T-helper 17 cell (primary cell): ENCODE data around the gene SPRTN. TPM values are rescaled to one million over a fixed set of nuclear protein-coding genes. Genes with fewer than 3 reads are reported as not detected.

Experiments
- ATAC-seq: fragments of 150-1000 bp; cut with Tn5 transposase; 2 replicates; pipeline ENCODE4 v1.10.0; 2021; ENCODE audit warnings: mild to moderate bottlenecking, moderate library complexity
- DNase-seq, 3 donors: peaks; one replicate each; pipeline versions ENCODE4 v3.0.0 to v3.0.0-alpha.2; 2020 to 2021
- H3K9me3 ChIP-seq: one replicate; pipeline ENCODE4 v1.7.0; 2013; ENCODE audit warnings: low read length, mild to moderate bottlenecking; ENCODE audit not compliant: control insufficient read depth, poor library complexity, severe bottlenecking
- H3K27ac Mint-ChIP-seq: one replicate; pipeline ENCODE4 v1.8.0; 2022; ENCODE audit warnings: mild to moderate bottlenecking, moderate library complexity, mixed read lengths
- H3K27me3 Mint-ChIP-seq: one replicate; pipeline ENCODE4 v1.8.0; 2022; ENCODE audit warnings: mixed read lengths
- H3K36me3 Mint-ChIP-seq: one replicate; pipeline ENCODE4 v1.8.0; 2022; ENCODE audit warnings: low read depth, mixed read lengths
- H3K4me1 Mint-ChIP-seq: one replicate; pipeline ENCODE4 v1.8.0; 2022; ENCODE audit warnings: mild to moderate bottlenecking, mixed read lengths
- H3K4me3 Mint-ChIP-seq: one replicate; pipeline ENCODE4 v1.8.0; 2022; ENCODE audit warnings: mild to moderate bottlenecking, moderate library complexity, mixed read lengths
- total RNA-seq, 4 donors: library from RNA in 2 of 4; stranded (reverse) in 2 of 4; gene quantifications; one replicate each; pipeline ENCODE4 v1.2.3 and lab custom pipeline; 2022 to 2026

SPRTN gene
- total RNA-seq, 2 donors from 2014 or later, result 23.3 to 31.3 TPM

DNA sequence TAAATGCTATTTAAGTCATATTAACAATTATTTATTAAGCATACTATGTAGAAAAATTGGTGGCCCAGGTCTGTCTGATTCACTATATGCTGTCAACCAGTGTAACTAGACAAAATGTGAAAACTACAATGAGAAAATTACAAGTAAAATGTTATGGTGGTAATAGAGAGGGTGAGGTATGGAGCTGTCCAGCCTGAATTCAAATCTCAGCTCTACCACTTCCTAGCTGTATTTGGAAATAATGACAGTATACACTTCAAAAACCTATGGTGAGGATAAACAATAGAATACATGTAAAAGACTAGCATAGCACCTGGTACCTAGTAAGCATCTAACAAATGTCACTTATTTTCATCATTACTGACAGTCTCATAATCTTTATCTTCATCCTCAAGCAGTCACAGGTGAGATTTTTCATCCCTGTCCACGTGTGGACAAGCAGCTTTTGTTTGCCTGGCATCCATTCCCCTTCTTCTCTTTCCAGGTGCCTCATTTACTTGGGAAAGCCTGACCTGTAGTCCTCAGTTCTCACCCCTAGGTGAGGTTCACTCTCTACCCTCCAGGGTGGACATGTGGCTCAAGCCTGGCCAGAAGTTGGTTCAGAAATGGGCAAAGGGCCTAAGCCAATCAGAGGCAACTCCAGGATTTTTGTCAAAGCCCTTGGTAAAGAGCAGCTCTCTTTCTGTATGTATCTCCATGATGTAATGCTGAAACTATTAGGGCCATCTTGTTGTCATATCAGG lies 54.5 kb downstream of the SPRTN start:
- ATAC-seq, result no peak
- H3K27ac Mint-ChIP-seq, result no peak overlapping the region
- no peak for DNase-seq
- no peak overlapping the region for H3K4me3 Mint-ChIP-seq
- H3K4me1 Mint-ChIP-seq, result peaks cover 56% of the 10 kb centered on the region
- no peaks in the 10 kb centered on the region for H3K9me3 ChIP-seq
- H3K36me3 Mint-ChIP-seq, result no peaks in the 10 kb centered on the region
- no peaks in the 10 kb centered on the region for H3K27me3 Mint-ChIP-seq

DNA sequence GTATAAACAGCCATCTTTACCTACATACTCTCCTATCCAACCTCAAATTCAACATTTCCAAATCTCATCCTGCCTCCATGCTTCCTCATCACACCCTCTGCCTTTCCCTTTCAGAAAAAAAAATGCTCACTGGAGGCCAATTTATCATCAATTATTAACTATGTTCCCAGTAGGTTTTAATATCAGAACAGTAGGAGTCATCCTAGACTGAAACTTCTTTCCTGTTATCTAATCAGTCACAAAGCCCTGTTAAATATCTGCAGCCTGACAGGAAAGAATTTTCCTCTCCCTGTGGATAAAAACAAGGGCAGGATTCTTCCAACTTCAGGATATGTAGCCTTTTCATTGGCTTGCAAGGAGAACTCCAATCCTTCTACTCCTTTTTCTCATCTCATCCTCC lies 55.6 kb downstream of the SPRTN start:
- DNase-seq (no peak), ATAC-seq (no peak)
- no peak overlapping the region for H3K27ac Mint-ChIP-seq
- H3K36me3 Mint-ChIP-seq, result no peaks in the 10 kb centered on the region
- no peaks in the 10 kb centered on the region for H3K27me3 Mint-ChIP-seq
- H3K4me3 Mint-ChIP-seq, result no peak overlapping the region
- H3K4me1 Mint-ChIP-seq, result peaks cover 59% of the 10 kb centered on the region
- H3K9me3 ChIP-seq, result no peaks in the 10 kb centered on the region

DNA sequence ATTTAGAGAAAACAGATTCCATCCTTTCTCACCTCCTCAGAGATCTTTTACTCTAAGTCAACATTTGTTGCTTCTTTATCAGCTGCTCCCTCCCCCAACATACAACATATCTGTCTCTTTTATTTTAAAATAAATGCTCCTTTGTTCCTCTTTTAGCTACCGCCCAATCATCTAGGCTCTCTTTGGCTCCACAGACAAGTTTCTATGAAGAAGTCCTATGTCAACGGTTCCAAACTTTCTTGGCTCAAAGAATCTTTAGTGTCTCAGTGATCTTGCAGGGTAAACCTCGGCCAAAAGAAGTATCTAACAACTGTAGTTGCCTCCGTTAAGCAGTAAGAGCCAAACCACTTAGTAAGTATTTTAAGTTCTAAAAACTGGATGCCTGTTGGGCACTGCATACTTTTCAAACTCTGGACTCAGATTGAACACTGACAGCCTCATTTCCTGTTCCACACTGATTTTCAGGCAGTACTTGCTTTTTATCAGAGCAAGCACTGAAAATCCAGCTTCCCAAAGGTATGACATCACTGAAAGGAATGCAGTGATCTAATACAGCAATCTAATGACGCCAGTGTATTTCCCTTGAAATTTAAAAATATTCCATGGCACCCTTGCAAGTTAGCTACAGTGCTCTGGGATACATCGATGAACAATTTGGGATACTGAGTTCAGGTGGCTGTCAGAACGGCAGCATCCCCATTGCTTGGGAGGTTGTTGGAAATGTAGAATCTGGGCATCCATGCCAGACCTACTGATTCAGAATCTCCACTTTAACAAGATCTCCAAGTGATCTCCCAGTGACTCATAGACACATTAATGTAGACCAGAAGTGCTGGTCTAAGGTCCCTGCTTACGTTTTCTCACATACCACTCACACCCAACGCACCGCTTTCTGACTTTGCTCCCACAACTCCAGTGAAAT lies 57.2 kb downstream of the SPRTN start:
- no peak for DNase-seq
- Mint-ChIP-seq H3K36me3 (no peaks in the 10 kb centered on the region), H3K27ac (no peak overlapping the region), H3K4me1 (peaks cover 58% of the 10 kb centered on the region), H3K4me3 (no peak overlapping the region), H3K27me3 (no peaks in the 10 kb centered on the region)
- H3K9me3 ChIP-seq, result no peaks in the 10 kb centered on the region
- ATAC-seq, result no peak

DNA sequence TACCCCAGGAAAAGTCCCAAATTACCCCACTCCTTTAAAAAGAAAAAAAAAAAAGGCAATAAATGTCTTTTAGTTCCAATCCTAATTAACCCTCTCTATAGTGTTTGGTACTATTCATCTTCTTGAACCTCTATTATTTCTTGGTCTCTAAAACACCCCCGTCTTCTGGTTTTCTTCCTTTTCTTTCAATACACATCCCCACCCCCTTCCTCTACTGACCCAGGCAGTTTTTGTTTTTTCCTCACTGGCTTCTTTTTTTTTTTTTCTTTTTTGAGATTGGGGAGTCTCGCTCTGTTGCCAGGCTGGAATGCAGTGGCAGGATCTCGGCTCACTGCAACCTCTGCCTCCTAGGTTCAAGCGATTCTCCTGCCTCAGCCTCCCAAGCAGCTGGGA lies 57.9 kb downstream of the SPRTN start:
- no peak overlapping the region for H3K27ac Mint-ChIP-seq
- no peaks in the 10 kb centered on the region for H3K9me3 ChIP-seq
- peaks cover 56% of the 10 kb centered on the region for H3K4me1 Mint-ChIP-seq
- DNase-seq, result no peak
- H3K27me3 Mint-ChIP-seq, result no peaks in the 10 kb centered on the region
- H3K4me3 Mint-ChIP-seq, result no peak overlapping the region
- no peak for ATAC-seq
- H3K36me3 Mint-ChIP-seq, result no peaks in the 10 kb centered on the region

DNA sequence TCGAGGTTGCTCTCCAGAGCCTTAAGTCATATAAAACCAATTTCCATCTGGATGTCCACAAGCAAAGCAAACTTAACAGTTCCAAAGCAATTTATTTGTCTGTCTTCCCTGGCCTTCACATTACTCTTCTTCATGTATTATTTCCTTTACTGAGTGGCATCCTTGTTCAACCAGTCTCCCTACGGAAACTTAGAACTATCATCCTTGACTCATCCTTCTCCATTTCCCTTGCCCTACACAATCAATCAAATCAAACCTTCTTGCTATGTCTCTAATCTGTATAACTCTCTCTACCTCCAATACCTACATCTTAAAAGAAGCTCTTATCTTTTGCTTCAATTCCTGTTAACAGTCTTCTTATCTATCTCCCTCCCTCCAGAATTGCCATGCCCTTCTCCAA lies 58.5 kb downstream of the SPRTN start:
- Mint-ChIP-seq H3K4me1 (peaks cover 56% of the 10 kb centered on the region), H3K27me3 (no peaks in the 10 kb centered on the region), H3K27ac (peak overlapping the region; percentile 51), H3K36me3 (no peaks in the 10 kb centered on the region), H3K4me3 (no peak overlapping the region)
- no peak for DNase-seq
- ATAC-seq, result no peak
- H3K9me3 ChIP-seq, result no peaks in the 10 kb centered on the region

DNA sequence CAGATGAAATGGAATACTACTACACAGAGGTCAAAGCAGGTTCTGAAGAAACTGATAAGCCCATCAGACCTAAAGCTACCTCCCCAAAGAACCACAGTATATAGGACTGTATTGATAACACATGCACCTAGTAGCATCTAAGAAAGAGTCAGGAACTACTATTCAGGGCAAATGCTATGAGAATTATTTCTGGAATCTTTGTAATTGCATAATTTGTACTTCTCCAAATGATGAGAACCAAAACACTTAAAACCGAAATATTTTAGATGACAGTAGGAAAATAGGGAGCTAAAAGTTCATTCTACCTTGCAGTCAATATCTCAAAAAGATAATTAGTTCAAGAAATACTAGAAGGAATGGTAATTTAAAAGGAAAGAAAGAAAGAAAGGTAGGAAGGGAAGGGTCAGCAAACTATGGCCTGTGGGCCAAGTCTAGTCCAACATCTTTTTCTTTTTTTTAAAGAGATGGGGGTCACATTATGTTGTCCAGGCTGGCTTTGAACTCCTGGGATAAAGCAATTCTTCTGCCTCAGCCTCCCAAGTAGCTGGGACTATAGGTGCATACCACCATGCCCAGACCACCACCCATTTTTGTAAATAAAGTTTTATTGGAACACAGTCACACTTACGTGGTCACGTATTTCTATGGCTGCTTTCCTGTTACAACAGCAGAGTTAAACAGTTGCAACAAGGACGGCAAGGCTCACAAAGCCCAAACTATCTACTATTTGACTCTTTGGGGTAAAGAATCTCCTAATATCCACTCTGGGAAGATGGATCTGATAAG lies 60.0 kb downstream of the SPRTN start:
- Mint-ChIP-seq H3K4me1 (peaks cover 48% of the 10 kb centered on the region), H3K27me3 (no peaks in the 10 kb centered on the region), H3K36me3 (no peaks in the 10 kb centered on the region), H3K4me3 (no peak overlapping the region), H3K27ac (peak overlapping the region; percentile 51)
- DNase-seq (no peak), ATAC-seq (no peak)
- H3K9me3 ChIP-seq, result no peaks in the 10 kb centered on the region

DNA sequence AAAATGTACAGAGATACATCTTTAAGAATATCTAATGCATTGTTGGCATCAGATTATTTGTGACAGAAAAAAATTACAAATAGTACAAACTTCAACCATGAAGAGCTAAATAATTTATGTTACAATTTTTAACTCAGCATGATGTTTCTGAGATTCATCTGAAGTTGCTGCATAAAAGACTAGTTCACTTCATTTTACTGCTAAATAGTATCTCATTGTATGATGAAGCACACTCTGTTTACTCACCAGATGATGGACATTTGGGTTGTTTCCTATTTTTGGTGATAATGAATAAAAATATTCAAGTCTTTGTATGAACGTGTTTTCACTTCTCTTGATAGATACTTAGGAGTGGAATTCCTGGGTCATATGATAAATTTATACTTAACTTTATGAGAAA lies 63.4 kb downstream of the SPRTN start:
- H3K4me1 Mint-ChIP-seq, result peaks cover 27% of the 10 kb centered on the region
- H3K9me3 ChIP-seq, result no peaks in the 10 kb centered on the region

DNA sequence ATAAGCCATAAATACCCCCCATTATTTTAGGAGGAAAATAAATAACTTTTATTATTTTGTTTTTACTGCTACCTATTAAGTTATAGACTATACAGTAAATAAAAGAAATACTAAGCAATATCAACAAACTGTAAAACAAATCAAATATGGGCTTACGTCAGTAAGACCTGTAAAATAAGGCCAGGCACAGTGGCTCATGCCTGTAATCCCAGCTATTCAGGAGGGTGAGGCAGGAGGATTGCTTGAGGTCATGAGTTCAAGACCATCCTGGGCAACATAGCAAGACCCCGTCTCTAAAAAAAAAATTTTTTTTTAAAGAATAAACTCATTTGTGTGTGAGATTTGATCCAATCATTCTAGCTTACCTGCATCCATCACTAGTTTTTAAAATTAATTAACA lies 66.2 kb downstream of the SPRTN start:
- no peaks in the 10 kb centered on the region for H3K9me3 ChIP-seq
- H3K4me3 Mint-ChIP-seq, result no peak overlapping the region
- peaks cover 7% of the 10 kb centered on the region for H3K4me1 Mint-ChIP-seq
- no peaks in the 10 kb centered on the region for H3K36me3 Mint-ChIP-seq
- no peak for ATAC-seq
- DNase-seq, result no peak
- no peaks in the 10 kb centered on the region for H3K27me3 Mint-ChIP-seq
- no peak overlapping the region for H3K27ac Mint-ChIP-seq

More for the DNA sequence above, 63.4 kb downstream of the SPRTN start:
- no peak overlapping the region for H3K27ac Mint-ChIP-seq
- no peaks in the 10 kb centered on the region for H3K27me3 Mint-ChIP-seq
- ATAC-seq (no peak), DNase-seq (no peak)
- no peaks in the 10 kb centered on the region for H3K36me3 Mint-ChIP-seq
- H3K4me3 Mint-ChIP-seq, result no peak overlapping the region

Other genes starting within 250 kb of the SPRTN start
- gene TRIM67, start 176.2 kb upstream of the SPRTN start, total RNA-seq, result not detected
- 10 to 100 TPM; 16.4 to 20.3 TPM for gene GNPAT, start 97.1 kb upstream of the SPRTN start, total RNA-seq
- gene EXOC8, start 441 bp upstream of the SPRTN start, total RNA-seq, result 10 to 100 TPM; 29.8 to 35.9 TPM
- gene EGLN1, start 84.0 kb downstream of the SPRTN start, total RNA-seq, result 10 to 100 TPM; 13.5 to 17.2 TPM
- gene TSNAX, start 190.4 kb downstream of the SPRTN start, total RNA-seq, result 10 to 100 TPM; 25.5 to 26.8 TPM